GM19240 (cell line): ENCODE results near the gene RRAD.
"Not testable (repeated sequence)": the region's sequence is repeated elsewhere in the genome, so short reads cannot be mapped to it uniquely, and the experiment has no call there.

Experiments used
- DNase-seq: peaks from one replicate; pipeline ENCODE4 v3.0.0; 2011; ENCODE audit warnings: low spot score; ENCODE audit not compliant: insufficient read length

RRAD gene

GRCh38 chr16:66900721-66901441, 24.5 kb downstream of the RRAD start:
- no peak for DNase-seq

GRCh38 chr16:66899945-66900710, 25.2 kb downstream of the RRAD start:
- DNase-seq: no peak

- no peak for DNase-seq
Measured at GRCh38 chr16:66899310-66899944, 25.9 kb downstream of the RRAD start.

GRCh38 chr16:66898933-66899309, 26.4 kb downstream of the RRAD start:
- DNase-seq: no peak

GRCh38 chr16:66898207-66898606, 27.1 kb downstream of the RRAD start:
- DNase-seq: no peak

- DNase-seq: not testable (repeated sequence)
Measured at GRCh38 chr16:66896682-66897081, 28.7 kb downstream of the RRAD start.

GRCh38 chr16:66895999-66896398, 29.3 kb downstream of the RRAD start:
- DNase-seq: no peak

- DNase-seq: no peak
Measured at GRCh38 chr16:66895689-66895979, 29.7 kb downstream of the RRAD start.

- DNase-seq: peak; percentile 48
Measured at GRCh38 chr16:66894948-66895688, 30.2 kb downstream of the RRAD start.

GRCh38 chr16:66894055-66894454, 31.3 kb downstream of the RRAD start:
- no peak for DNase-seq

GRCh38 chr16:66891797-66892196, 33.5 kb downstream of the RRAD start:
- no peak for DNase-seq

- DNase-seq: no peak
Measured at GRCh38 chr16:66891360-66891759, 34.0 kb downstream of the RRAD start.

- no peak for DNase-seq
Measured at GRCh38 chr16:66890799-66891198, 34.5 kb downstream of the RRAD start.

- DNase-seq: no peak
Measured at GRCh38 chr16:66889622-66890021, 35.7 kb downstream of the RRAD start.

GRCh38 chr16:66888647-66889615, 36.4 kb downstream of the RRAD start:
- DNase-seq: no peak

GRCh38 chr16:66886914-66887313, 38.4 kb downstream of the RRAD start:
- no peak for DNase-seq

- DNase-seq: no peak
Measured at GRCh38 chr16:66886321-66886720, 39.0 kb downstream of the RRAD start.

GRCh38 chr16:66885491-66885890, 39.8 kb downstream of the RRAD start:
- no peak for DNase-seq

GRCh38 chr16:66882702-66883101, 42.6 kb downstream of the RRAD start:
- DNase-seq: no peak

GRCh38 chr16:66881964-66882508, 43.3 kb downstream of the RRAD start:
- DNase-seq: no peak
